ENCODE measurements around the gene DLG2.

DNA sequence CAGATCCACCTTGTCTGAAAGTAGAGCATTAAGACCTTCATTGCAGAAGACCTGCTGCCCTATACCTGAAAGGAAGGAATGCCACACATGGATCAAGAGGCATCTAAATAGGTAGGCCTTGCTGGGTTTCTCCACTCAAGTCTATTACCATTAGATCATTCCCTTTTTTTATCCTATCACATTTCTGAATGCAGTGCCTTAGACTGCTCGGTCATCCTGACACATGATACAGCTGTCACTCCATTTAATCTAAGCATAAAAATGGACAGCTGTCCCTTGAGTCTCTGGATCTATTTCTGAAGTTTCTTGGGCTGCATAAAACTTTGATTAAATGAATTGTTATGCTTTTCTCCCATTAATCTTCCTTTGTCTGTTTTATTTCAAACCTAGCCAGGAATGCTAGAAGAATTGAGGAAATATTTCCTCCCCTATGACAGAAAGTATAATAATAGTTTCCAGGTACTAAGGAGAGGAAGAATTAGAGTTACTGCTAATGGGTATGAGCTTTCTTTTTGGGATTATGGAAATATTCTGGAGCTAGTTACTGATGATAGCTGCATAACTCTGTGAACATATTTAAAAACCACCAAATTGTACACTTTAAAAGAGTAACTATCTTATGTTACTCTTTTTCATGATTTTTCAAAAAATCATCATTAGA lies 88.0 kb downstream of the DLG2 start:
- TF ChIP-seq CEBPB (IDR thresholded peaks at IDR 0.05) (no peak), NFIC (IDR thresholded peaks at IDR 0.05) (no peak), CREB1 (IDR thresholded peaks at IDR 0.05; ENCODE audit: low read depth) (no peak), TAF1 (IDR thresholded peaks at IDR 0.05; ENCODE audit: low read depth) (no peak), EP300 (IDR thresholded peaks at IDR 0.05; ENCODE audit: borderline replicate concordance) (no peak), TCF12 (IDR thresholded peaks at IDR 0.05; ENCODE audit: low read depth) (no peak)
- TF ChIP-seq, protein P1, sequence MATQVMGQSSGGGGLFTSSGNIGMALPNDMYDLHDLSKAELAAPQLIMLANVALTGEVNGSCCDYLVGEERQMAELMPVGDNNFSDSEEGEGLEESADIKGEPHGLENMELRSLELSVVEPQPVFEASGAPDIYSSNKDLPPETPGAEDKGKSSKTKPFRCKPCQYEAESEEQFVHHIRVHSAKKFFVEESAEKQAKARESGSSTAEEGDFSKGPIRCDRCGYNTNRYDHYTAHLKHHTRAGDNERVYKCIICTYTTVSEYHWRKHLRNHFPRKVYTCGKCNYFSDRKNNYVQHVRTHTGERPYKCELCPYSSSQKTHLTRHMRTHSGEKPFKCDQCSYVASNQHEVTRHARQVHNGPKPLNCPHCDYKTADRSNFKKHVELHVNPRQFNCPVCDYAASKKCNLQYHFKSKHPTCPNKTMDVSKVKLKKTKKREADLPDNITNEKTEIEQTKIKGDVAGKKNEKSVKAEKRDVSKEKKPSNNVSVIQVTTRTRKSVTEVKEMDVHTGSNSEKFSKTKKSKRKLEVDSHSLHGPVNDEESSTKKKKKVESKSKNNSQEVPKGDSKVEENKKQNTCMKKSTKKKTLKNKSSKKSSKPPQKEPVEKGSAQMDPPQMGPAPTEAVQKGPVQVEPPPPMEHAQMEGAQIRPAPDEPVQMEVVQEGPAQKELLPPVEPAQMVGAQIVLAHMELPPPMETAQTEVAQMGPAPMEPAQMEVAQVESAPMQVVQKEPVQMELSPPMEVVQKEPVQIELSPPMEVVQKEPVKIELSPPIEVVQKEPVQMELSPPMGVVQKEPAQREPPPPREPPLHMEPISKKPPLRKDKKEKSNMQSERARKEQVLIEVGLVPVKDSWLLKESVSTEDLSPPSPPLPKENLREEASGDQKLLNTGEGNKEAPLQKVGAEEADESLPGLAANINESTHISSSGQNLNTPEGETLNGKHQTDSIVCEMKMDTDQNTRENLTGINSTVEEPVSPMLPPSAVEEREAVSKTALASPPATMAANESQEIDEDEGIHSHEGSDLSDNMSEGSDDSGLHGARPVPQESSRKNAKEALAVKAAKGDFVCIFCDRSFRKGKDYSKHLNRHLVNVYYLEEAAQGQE (IDR thresholded peaks at IDR 0.05; ENCODE audit: low read depth), result no peak
- TF ChIP-seq, protein P2, sequence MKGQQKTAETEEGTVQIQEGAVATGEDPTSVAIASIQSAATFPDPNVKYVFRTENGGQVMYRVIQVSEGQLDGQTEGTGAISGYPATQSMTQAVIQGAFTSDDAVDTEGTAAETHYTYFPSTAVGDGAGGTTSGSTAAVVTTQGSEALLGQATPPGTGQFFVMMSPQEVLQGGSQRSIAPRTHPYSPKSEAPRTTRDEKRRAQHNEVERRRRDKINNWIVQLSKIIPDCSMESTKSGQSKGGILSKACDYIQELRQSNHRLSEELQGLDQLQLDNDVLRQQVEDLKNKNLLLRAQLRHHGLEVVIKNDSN (IDR thresholded peaks at IDR 0.05), result no peak
